IMR-90 (cell line): ENCODE results near the gene KAZN. TPM values are rescaled to one million over a fixed set of nuclear protein-coding genes. Genes with fewer than 3 reads are reported as not detected.

ENCODE experiments used
- ATAC-seq: fragments of 200-7000 bp; cut with Tn5 transposase; 2 replicates; pipeline ENCODE4 v1.9.1; 2020; ENCODE audit warnings: low read depth, mild to moderate bottlenecking, moderate library complexity
- BruUV-seq: library from RNA; stranded (reverse); fragments of 400-500 nt; replicated peaks from 2 replicates; lab custom pipeline; 2021; lab: Mats Ljungman, UMichigan
- CTCF ChIA-PET: fragments of 300-600 bp; formaldehyde crosslinking; extraction: SDS; loops from one replicate; lab custom pipeline; 2021; ENCODE audit warnings: antibody characterized with exemption; lab: Yijun Ruan, JAX
- POLR2A ChIA-PET: fragments of 300-600 bp; sonication (Branson Sonifier 250); formaldehyde crosslinking; loops from one replicate; lab custom pipeline; 2022; ENCODE audit warnings: antibody characterized with exemption; ENCODE audit not compliant: unreplicated experiment; lab: Charles Lee
- DNase-seq: peaks from one replicate; pipeline ENCODE4 v3.0.0; 2013
- H2AFZ ChIP-seq: replicated peaks from 2 replicates; pipeline ENCODE3; 2013; ENCODE audit warnings: low read length, mild to moderate bottlenecking; ENCODE audit not compliant: poor library complexity
- H2AK5ac ChIP-seq: 2 replicates; pipeline ENCODE4 v1.6.1; 2013; ENCODE audit warnings: low read depth, low read length, inconsistent platforms
- H2AK9ac ChIP-seq: replicated peaks from 2 replicates; pipeline ENCODE3; 2013; ENCODE audit warnings: mild to moderate bottlenecking, low read depth, low read length, moderate library complexity; ENCODE audit not compliant: poor library complexity
- H2BK120ac ChIP-seq: 2 replicates; pipeline ENCODE4 v1.6.1; 2013; ENCODE audit warnings: low read depth, low read length, inconsistent platforms
- H2BK15ac ChIP-seq: 3 replicates; pipeline ENCODE4 v1.6.1; 2013; ENCODE audit warnings: low read depth, low read length, inconsistent platforms
- H2BK20ac ChIP-seq: 2 replicates; pipeline ENCODE4 v1.6.1; 2013; ENCODE audit warnings: low read depth, mild to moderate bottlenecking, inconsistent platforms, low read length, moderate library complexity
- H2BK5ac ChIP-seq: 2 replicates; pipeline ENCODE4 v1.6.1; 2013; ENCODE audit warnings: mild to moderate bottlenecking, low read depth, low read length, inconsistent platforms; ENCODE audit not compliant: poor library complexity, severe bottlenecking
- H3K14ac ChIP-seq: replicated peaks from 2 replicates; pipeline ENCODE4 v1.6.1; 2013; ENCODE audit warnings: low read depth, low read length, inconsistent platforms
- H3K18ac ChIP-seq: 2 replicates; pipeline ENCODE4 v1.6.1; 2013; ENCODE audit warnings: low read depth, low read length, control low read depth
- H3K23ac ChIP-seq: 2 replicates; pipeline ENCODE4 v1.6.1; 2013; ENCODE audit warnings: low read depth, low read length, inconsistent platforms
- H3K27ac ChIP-seq: 2 replicates; pipeline ENCODE4 v1.5.1; 2013; ENCODE audit warnings: mild to moderate bottlenecking, control low read depth, low read length; ENCODE audit not compliant: insufficient read depth
- H3K27me3 ChIP-seq: 2 replicates; pipeline ENCODE4 v1.6.1; 2013; ENCODE audit warnings: low read length; ENCODE audit not compliant: control insufficient read depth, insufficient read depth
- H3K36me3 ChIP-seq: 2 replicates; pipeline ENCODE4 v1.6.1; 2013; ENCODE audit warnings: low read length, mixed read lengths; ENCODE audit not compliant: control insufficient read depth, insufficient read depth
- H3K4ac ChIP-seq: 2 replicates; pipeline ENCODE4 v1.6.1; 2013; ENCODE audit warnings: low read depth, low read length, inconsistent platforms
- H3K4me1 ChIP-seq: 2 replicates; pipeline ENCODE4 v1.6.1; 2013; ENCODE audit warnings: low read length, mixed read lengths; ENCODE audit not compliant: control insufficient read depth, insufficient read depth
- H3K4me2 ChIP-seq: 2 replicates; pipeline ENCODE4 v1.6.1; 2013; ENCODE audit warnings: low read depth, mild to moderate bottlenecking, control low read depth, low read length, moderate library complexity
- H3K4me3 ChIP-seq: 2 replicates; pipeline ENCODE4 v1.5.1; 2013; ENCODE audit warnings: low read depth, mild to moderate bottlenecking, control low read depth, low read length, moderate library complexity; ENCODE audit not compliant: insufficient read depth
- H3K56ac ChIP-seq: 2 replicates; pipeline ENCODE4 v1.6.1; 2013; ENCODE audit warnings: low read length, inconsistent platforms; ENCODE audit not compliant: insufficient read depth; ENCODE audit errors: extremely low read depth
- H3K79me1 ChIP-seq, 2 experiments: 2 replicates each; pipeline ENCODE4 v1.6.1; 2013; ENCODE audit warnings: low read length in 2 of 2, inconsistent platforms in 1 of 2, low read depth in 1 of 2
- H3K9ac ChIP-seq: 2 replicates; pipeline ENCODE4 v1.6.1; 2013; ENCODE audit warnings: low read depth, low read length, control low read depth
- H3K9me1 ChIP-seq: 2 replicates; pipeline ENCODE4 v1.6.1; 2013; ENCODE audit warnings: low read length, inconsistent platforms; ENCODE audit not compliant: insufficient read depth
- H3K9me3 ChIP-seq: 2 replicates; pipeline ENCODE4 v1.6.1; 2013; ENCODE audit warnings: low read length; ENCODE audit not compliant: control insufficient read depth, insufficient read depth
- H4K20me1 ChIP-seq: 2 replicates; pipeline ENCODE4 v1.6.1; 2013; ENCODE audit warnings: low read length, inconsistent platforms; ENCODE audit not compliant: insufficient read depth
- H4K5ac ChIP-seq: 2 replicates; pipeline ENCODE4 v1.6.1; 2013; ENCODE audit warnings: mild to moderate bottlenecking, low read depth, low read length, control low read depth
- H4K8ac ChIP-seq, 2 experiments: 2 replicates each; pipeline ENCODE4 v1.6.1; 2013; ENCODE audit warnings: low read depth in 2 of 2, low read length in 2 of 2, control low read depth in 1 of 2, inconsistent platforms in 1 of 2
- H4K91ac ChIP-seq: 2 replicates; pipeline ENCODE4 v1.6.1; 2013; ENCODE audit warnings: low read depth, low read length, inconsistent platforms; ENCODE audit not compliant: insufficient read depth
- BHLHE40 ChIP-seq: fragments of 150-350 bp; IDR thresholded peaks from 2 replicates; pipeline ENCODE4 v1.6.1; 2016; ENCODE audit warnings: mild to moderate bottlenecking, low read depth, low read length
- CEBPB ChIP-seq: IDR thresholded peaks from 2 replicates; pipeline ENCODE4 v1.6.1; 2012; ENCODE audit warnings: low read depth, low read length, improper control_type of control experiment
- CHD1 ChIP-seq: IDR thresholded peaks from 2 replicates; pipeline ENCODE4 v1.6.1; 2012; ENCODE audit warnings: low read depth, low read length, improper control_type of control experiment
- CTCF ChIP-seq: conservative IDR thresholded peaks from 2 replicates; pipeline ENCODE4 v1.5.1; 2012; ENCODE audit warnings: mild to moderate bottlenecking, low read depth, low read length, improper control_type of control experiment
- ELK1 ChIP-seq: fragments of 150-350 bp; IDR thresholded peaks from 2 replicates; pipeline ENCODE4 v1.6.1; 2016; ENCODE audit warnings: low read depth, mild to moderate bottlenecking, low read length, moderate library complexity, borderline replicate concordance
- FOS ChIP-seq: fragments of 150-350 bp; IDR thresholded peaks from 2 replicates; pipeline ENCODE4 v1.6.1; 2016; ENCODE audit warnings: low read depth, low read length
- MAFK ChIP-seq: IDR thresholded peaks from 2 replicates; pipeline ENCODE4 v1.6.1; 2012; ENCODE audit warnings: low read depth, low read length, improper control_type of control experiment
- MAZ ChIP-seq: IDR thresholded peaks from 2 replicates; pipeline ENCODE4 v1.6.1; 2012; ENCODE audit warnings: low read depth, mild to moderate bottlenecking, low read length, improper control_type of control experiment, moderate library complexity, borderline replicate concordance
- MXI1 ChIP-seq: IDR thresholded peaks from 2 replicates; pipeline ENCODE4 v1.6.1; 2012; ENCODE audit warnings: low read depth, mild to moderate bottlenecking, low read length, moderate library complexity, borderline replicate concordance
- NFE2L2 ChIP-seq: fragments of 150-350 bp; IDR thresholded peaks from 2 replicates; pipeline ENCODE4 v1.6.1; 2016; ENCODE audit warnings: low read depth, mild to moderate bottlenecking, low read length
- POLR2A ChIP-seq: IDR thresholded peaks from 2 replicates; pipeline ENCODE4 v1.6.1; 2012; ENCODE audit warnings: mild to moderate bottlenecking, low read depth, low read length
- RAD21 ChIP-seq: IDR thresholded peaks from 2 replicates; pipeline ENCODE4 v1.6.1; 2012; ENCODE audit warnings: low read length, improper control_type of control experiment
- RCOR1 ChIP-seq: IDR thresholded peaks from 2 replicates; pipeline ENCODE4 v1.6.1; 2012; ENCODE audit warnings: mild to moderate bottlenecking, low read length, improper control_type of control experiment; ENCODE audit not compliant: insufficient replicate concordance
- RFX5 ChIP-seq: IDR thresholded peaks from 2 replicates; pipeline ENCODE4 v1.8.0; 2012; ENCODE audit warnings: low read depth, mild to moderate bottlenecking, low read length, moderate library complexity
- SMC3 ChIP-seq: fragments of 150-350 bp; IDR thresholded peaks from 2 replicates; pipeline ENCODE4 v1.6.1; 2016; ENCODE audit warnings: low read depth, mild to moderate bottlenecking, antibody characterized with exemption, low read length, moderate library complexity
- USF2 ChIP-seq: fragments of 150-350 bp; IDR thresholded peaks from 2 replicates; pipeline ENCODE4 v1.6.1; 2017; ENCODE audit warnings: mild to moderate bottlenecking, antibody characterized with exemption, low read length, low read depth
- WGBS, 2 experiments: methylation state at CpG; one replicate each; pipeline versions ENCODE4 v1.1.5 to v1.1.7; 2013; ENCODE audit warnings: missing lambda C conversion rate in 2 of 2; ENCODE audit not compliant: insufficient read length in 1 of 2; ENCODE audit errors: extremely low coverage in 2 of 2; 5-methylcytosine and 5-hydroxymethylcytosine counted together
- dilution Hi-C: fragments of 300-500 bp; cut with HindIII; formaldehyde crosslinking; loops from one replicate; pipeline ENCODE4 v1.14.3; 2018; ENCODE audit warnings: low sequenced_read_pairs; ENCODE audit not compliant: unreplicated experiment
- in situ Hi-C: fragments of 300-500 bp; cut with MboI; formaldehyde crosslinking; loops from 3 replicates; pipeline ENCODE4 v1.14.3; 2019; ENCODE audit warnings: low sequenced_read_pairs, inconsistent platforms, mixed read lengths
- intact Hi-C: fragments of 100-400 bp; cut with micrococcal nuclease; formaldehyde crosslinking; loops from 2 replicates; pipeline ENCODE4 v1.10.0; 2022
- polyA plus RNA-seq, 3 experiments: library from polyadenylated mRNA; depleted of rRNA; stranded (reverse); fragments of >200 nt; gene quantifications; 2 replicates each; pipeline ENCODE4 v1.2.3, GENCODE V29; 2012; ENCODE audit warnings: low replicate concordance in 1 of 3
- total RNA-seq: library from RNA; depleted of rRNA; stranded (reverse); fragments of >200 nt; gene quantifications from 2 replicates; pipeline ENCODE4 v1.2.3, GENCODE V29; 2012

The KAZN gene
- total and polyA plus RNA-seq, 2 of the 4 experiments (the other 2 are of a cell fraction): 5.2 to 10.5 TPM

- Histone ChIP-seq H3K4me3 (no peak overlapping the region), H3K27me3 (no peaks in the 10 kb centered on the region), H2AK5ac (no peak overlapping the region), H4K5ac (no peak overlapping the region), H3K4ac (0 out of 2 replicates have a peak overlapping the region, but pooled peaks have one; percentile 78), H4K8ac (no peak overlapping the region), H3K79me1 (peaks cover 29 to 76% of the 10 kb centered on the region in 2 experiments), H2BK20ac (no peak overlapping the region), H4K91ac (no peak overlapping the region), H3K56ac (no peak overlapping the region), H2BK15ac (no peak overlapping the region), H4K20me1 (peaks cover 29% of the 10 kb centered on the region), H3K9me3 (no peaks in the 10 kb centered on the region), H3K23ac (no peak overlapping the region), H3K4me2 (no peak overlapping the region), H3K9me1 (peaks cover 13% of the 10 kb centered on the region; the same call in 1 of the 2 replicates), H2AFZ (no peak overlapping the region), H3K9ac (no peak overlapping the region), H3K27ac (no peak overlapping the region), H3K18ac (no peak overlapping the region), H2BK120ac (no peak overlapping the region), H3K14ac (no peak overlapping the region), H3K36me3 (0 out of 2 replicates have a peak, but pooled peaks cover 2% of the 10 kb centered on the region), H2BK5ac (no peak overlapping the region), H3K4me1 (peaks cover 14% of the 10 kb centered on the region), H2AK9ac (no peak overlapping the region)
- POLR2A ChIA-PET: no interaction called here
- intact Hi-C loops: no loop called here
- BruUV-seq: no TSS peak
- no peak for DNase-seq
- CTCF ChIA-PET: interaction anchor here (1.8 kb wide), 1 partner anchor 20 kb away, joined by 5 read pairs; no protein-coding TSS in a partner anchor
- ATAC-seq: no peak
- dilution Hi-C loops: no loop called here
- WGBS, 2 experiments: 100% methylated on average over 2 of the region's 11 CpGs; no CpG with 5 or more reads in 1 of the 2 experiments
- in situ Hi-C loops: no loop called here
- no peak for TF ChIP-seq POLR2A
- no peak for TF ChIP-seq CEBPB
- TF ChIP-seq MAFK: no peak
- TF ChIP-seq USF2: no peak
- no peak for TF ChIP-seq NFE2L2
- no peak for TF ChIP-seq FOS
- TF ChIP-seq SMC3: no peak
- no peak for TF ChIP-seq MAZ
- TF ChIP-seq RCOR1: no peak
- TF ChIP-seq CTCF: no peak
- no peak for TF ChIP-seq CHD1
- TF ChIP-seq BHLHE40: no peak
- TF ChIP-seq RFX5: no peak
- TF ChIP-seq MXI1: no peak
- TF ChIP-seq ELK1: no peak
- TF ChIP-seq RAD21: no peak
Observed at GRCh38 chr1:15007368-15007767, 408.9 kb downstream of the KAZN start.
